ENCODE results near the gene CLDN1.

DNA sequence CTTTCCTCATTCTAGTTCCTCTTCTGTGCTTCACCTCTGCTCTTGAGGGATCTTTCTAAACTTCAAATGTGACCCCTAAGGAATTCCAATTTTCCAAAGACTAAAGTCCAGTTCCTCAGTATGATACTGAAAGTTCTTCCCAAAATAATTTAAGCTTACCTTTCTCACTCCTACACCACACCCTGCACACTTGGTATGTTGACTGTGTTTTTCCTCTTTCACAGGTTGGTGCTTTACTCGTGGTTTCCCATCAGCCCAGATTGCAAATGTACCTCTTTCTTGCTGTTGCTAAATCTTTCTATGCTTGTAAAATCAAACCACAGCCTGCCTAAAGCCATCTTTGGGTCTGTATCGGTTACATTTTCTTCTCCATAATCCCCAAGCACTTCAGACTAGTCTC is 35.2 kb upstream of the CLDN1 start:
- no peak for TF ChIP-seq CTCF (IDR thresholded peaks at IDR 0.05; ENCODE audit: control extremely low read depth in 1 of 3, insufficient read depth in 1 of 3, low read depth in 1 of 3, low read length in 3 of 3)
- TF ChIP-seq RFX5 (IDR thresholded peaks at IDR 0.05; ENCODE audit: borderline replicate concordance, low read depth, low read length) = no peak
- no peak for TF ChIP-seq BACH1 (IDR thresholded peaks at IDR 0.05; ENCODE audit: low read length)
- TF ChIP-seq EGR1 (IDR thresholded peaks at IDR 0.05; ENCODE audit: borderline replicate concordance, low read depth, low read length) = no peak
- no peak for TF ChIP-seq EZH2 (IDR thresholded peaks at IDR 0.05; ENCODE audit: low read depth, low read length, severe bottlenecking)
- TF ChIP-seq EP300 (IDR thresholded peaks at IDR 0.05; ENCODE audit: borderline replicate concordance in 1 of 2, low read depth in 2 of 2, low read length in 2 of 2) = no peak
- TF ChIP-seq YY1 (IDR thresholded peaks at IDR 0.05; ENCODE audit: low read depth, low read length) = no peak
- TF ChIP-seq POLR2AphosphoS5 (IDR thresholded peaks at IDR 0.05; ENCODE audit: low read depth, low read length) = no peak
- TF ChIP-seq CHD2 (IDR thresholded peaks at IDR 0.05; ENCODE audit: low read length) = no peak
- TF ChIP-seq SRF (IDR thresholded peaks at IDR 0.05; ENCODE audit: low read depth, low read length) = no peak
- TF ChIP-seq POU5F1 (IDR thresholded peaks at IDR 0.05; ENCODE audit: low read depth, low read length) = no peak
- no peak for TF ChIP-seq CEBPB (IDR thresholded peaks at IDR 0.05; ENCODE audit: low read depth, low read length)

All from H1 (cell line).